ENCODE data around the gene SCN4A. TPM values are rescaled to one million over a fixed set of nuclear protein-coding genes. Genes with fewer than 3 reads are reported as not detected.

The SCN4A gene
- total and polyA plus RNA-seq, 4 experiments from 2014 or later: 0.17 to 0.30 TPM; not detected in 2

DNA sequence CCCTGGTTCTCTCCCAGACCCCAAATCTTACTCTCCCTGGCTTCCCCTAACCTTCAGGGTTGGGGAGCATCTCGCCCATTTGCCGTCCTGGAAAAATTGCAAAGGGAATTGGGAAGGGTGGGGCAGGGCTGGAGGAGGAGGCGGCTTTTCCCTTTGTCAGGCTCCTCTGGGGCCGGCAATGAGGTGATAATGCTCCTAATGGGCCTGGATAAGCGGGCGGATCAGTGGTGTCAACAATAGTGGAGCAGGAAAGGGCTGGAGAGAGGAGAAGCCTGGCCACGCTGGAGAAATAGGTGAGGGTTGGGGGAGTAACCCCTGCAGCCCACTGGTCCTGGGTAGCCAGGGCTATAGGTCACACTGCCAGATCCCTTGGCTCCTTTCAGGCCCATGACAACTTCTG, 12.3 kb downstream of the SCN4A start:
- no peaks in the 10 kb centered on the region for H3K36me3 Mint-ChIP-seq
- POLR2A ChIA-PET (ENCODE audit: partially characterized antibody): no interaction called here
- Histone ChIP-seq H3K36me3 (ENCODE audit: insufficient read depth, low read length) (no peaks in the 10 kb centered on the region), H3K27me3 (ENCODE audit: insufficient read depth, low read length) (no peaks in the 10 kb centered on the region), H3K27ac (ENCODE audit: low read depth, low read length) (no peak overlapping the region), H3K9me3 (ENCODE audit: control insufficient read depth in 1 of 2, low read length in 2 of 2) (no peaks in the 10 kb centered on the region), H3K4me1 (ENCODE audit: insufficient read depth, low read length) (peaks cover 5% of the 10 kb centered on the region), H3K4me3 (ENCODE audit: low read length in 2 of 2) (no peak overlapping the region)
- CTCF ChIA-PET (ENCODE audit: partially characterized antibody): interaction anchor here (2.1 kb wide), 1 partner anchor 14 kb away, joined by 10 read pairs; no protein-coding TSS in a partner anchor
- DNase-seq: no peak
- peaks cover 2 to 27% (median 4%) of the 10 kb centered on the region in 4 donors for H3K4me1 Mint-ChIP-seq
- no peaks in the 10 kb centered on the region for H3K27me3 Mint-ChIP-seq
- H3K9me3 Mint-ChIP-seq: no peaks in the 10 kb centered on the region
- intact Hi-C loops (cut with micrococcal nuclease): no loop called here
- peak overlapping the region in 1 of 8 donors; percentile 44 for H3K4me3 Mint-ChIP-seq
- no peak overlapping the region for H3K27ac Mint-ChIP-seq

- Histone ChIP-seq H3K9me3 (ENCODE audit: control insufficient read depth in 1 of 2, low read length in 2 of 2) (no peaks in the 10 kb centered on the region), H3K27me3 (ENCODE audit: insufficient read depth, low read length) (no peaks in the 10 kb centered on the region), H3K4me1 (ENCODE audit: insufficient read depth, low read length) (peaks cover 8% of the 10 kb centered on the region), H3K27ac (ENCODE audit: low read depth, low read length) (no peak overlapping the region), H3K36me3 (ENCODE audit: insufficient read depth, low read length) (no peaks in the 10 kb centered on the region), H3K4me3 (ENCODE audit: low read length in 2 of 2) (no peak overlapping the region)
- H3K9me3 Mint-ChIP-seq: no peaks in the 10 kb centered on the region
- H3K4me1 Mint-ChIP-seq: peaks cover 3 to 31% (median 4%) of the 10 kb centered on the region in 4 donors
- peak overlapping the region in 1 of 7 donors; percentile 24 for H3K27ac Mint-ChIP-seq
- ChIA-PET POLR2A (ENCODE audit: partially characterized antibody) (no interaction called here), CTCF (ENCODE audit: partially characterized antibody) (no interaction called here)
- H3K36me3 Mint-ChIP-seq: no peaks in the 10 kb centered on the region
- intact Hi-C loops (cut with micrococcal nuclease): no loop called here
- H3K27me3 Mint-ChIP-seq: no peaks in the 10 kb centered on the region
- DNase-seq: no peak
- no peak overlapping the region for H3K4me3 Mint-ChIP-seq
Measured at GRCh38 chr17:63960006-63960405, 12.7 kb downstream of the SCN4A start.

DNA sequence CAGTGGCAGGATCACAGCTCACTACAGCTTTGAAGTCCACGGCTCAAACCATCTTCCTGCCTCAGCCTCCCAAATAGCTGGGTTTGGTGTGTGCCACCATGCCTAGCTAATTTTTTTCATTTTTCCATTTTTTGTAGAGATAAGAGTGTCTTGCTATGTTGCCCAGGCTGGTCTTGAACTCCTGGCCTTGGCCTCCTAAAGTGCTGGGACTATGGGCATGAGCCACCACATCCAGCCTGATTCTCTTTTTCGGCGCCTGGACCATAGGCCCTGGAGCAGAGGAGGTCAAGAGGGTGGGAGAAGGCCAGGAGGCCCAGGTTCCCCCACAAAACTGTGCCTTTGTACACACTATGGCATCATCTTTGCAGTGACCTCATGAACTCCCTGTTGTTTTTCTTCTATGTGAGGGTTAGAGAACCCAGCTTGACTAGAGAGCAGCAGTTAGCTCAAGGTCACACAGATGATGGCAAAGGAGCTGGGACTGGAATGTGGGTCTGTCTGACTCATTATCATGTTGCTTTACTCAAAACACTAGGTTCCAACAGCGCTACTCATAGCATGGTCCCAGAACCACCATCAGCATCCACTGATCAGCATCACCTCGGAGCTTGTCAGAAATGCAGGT, 16.3 kb downstream of the SCN4A start:
- Histone ChIP-seq H3K27ac (ENCODE audit: low read depth, low read length) (no peak overlapping the region), H3K4me1 (ENCODE audit: insufficient read depth, low read length) (peaks cover 26% of the 10 kb centered on the region), H3K36me3 (ENCODE audit: insufficient read depth, low read length) (no peaks in the 10 kb centered on the region), H3K9me3 (ENCODE audit: control insufficient read depth in 1 of 2, low read length in 2 of 2) (no peaks in the 10 kb centered on the region), H3K27me3 (ENCODE audit: insufficient read depth, low read length) (no peaks in the 10 kb centered on the region), H3K4me3 (ENCODE audit: low read length in 2 of 2) (no peak overlapping the region)
- Mint-ChIP-seq H3K4me3 (no peak overlapping the region), H3K4me1 (peaks cover 7 to 35% (median 17%) of the 10 kb centered on the region in 4 donors), H3K27me3 (no peaks in the 10 kb centered on the region), H3K27ac (peak overlapping the region in 2 of 7 donors; percentile 42 to 58), H3K9me3 (peaks cover 0 to 2% (median 0%) of the 10 kb centered on the region in 8 donors), H3K36me3 (no peaks in the 10 kb centered on the region)
- no peak for DNase-seq
- CTCF ChIA-PET (ENCODE audit: partially characterized antibody): interaction anchor here (1.7 to 3.6 kb wide), 4 partner anchors 10 to 37 kb away, joined by 5 to 20 read pairs (median 8); no protein-coding TSS in a partner anchor
- POLR2A ChIA-PET (ENCODE audit: partially characterized antibody): interaction anchor here (2.1 kb wide), 1 partner anchor 10 kb away, joined by 6 read pairs; no protein-coding TSS in a partner anchor
- intact Hi-C loops (cut with micrococcal nuclease): no loop called here

DNA sequence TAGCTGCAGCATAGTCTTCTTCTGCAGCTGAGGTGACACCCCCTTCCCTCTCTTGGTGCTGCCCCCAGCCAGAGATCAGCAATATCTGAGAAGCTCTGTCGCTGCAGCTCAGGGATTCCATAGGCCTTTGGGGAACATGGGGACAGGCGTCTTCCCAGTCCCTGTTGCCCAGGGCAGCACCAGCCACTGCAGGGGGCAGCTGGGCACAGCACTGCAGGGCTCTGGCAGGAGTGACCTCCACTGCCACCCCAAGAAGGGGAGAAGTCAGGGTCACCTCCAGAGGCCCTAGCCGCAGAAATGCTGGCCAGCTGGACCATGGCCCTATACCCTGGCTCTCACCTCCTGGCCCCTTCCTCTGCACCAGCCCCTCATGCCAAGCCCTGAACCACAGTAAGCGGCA, 16.9 kb downstream of the SCN4A start:
- no peaks in the 10 kb centered on the region for H3K36me3 Mint-ChIP-seq
- H3K27me3 Mint-ChIP-seq: no peaks in the 10 kb centered on the region
- no peak overlapping the region for H3K4me3 ChIP-seq (ENCODE audit: low read length in 2 of 2)
- no peak overlapping the region for H3K27ac ChIP-seq (ENCODE audit: low read depth, low read length)
- H3K27ac Mint-ChIP-seq: peak overlapping the region in 2 of 7 donors; percentile 62 to 87
- H3K9me3 ChIP-seq (ENCODE audit: control insufficient read depth in 1 of 2, low read length in 2 of 2): no peaks in the 10 kb centered on the region
- POLR2A ChIA-PET (ENCODE audit: partially characterized antibody): interaction anchor here (1.0 to 2.1 kb wide), 2 partner anchors 9 to 175 kb away, joined by 4 to 6 read pairs; no protein-coding TSS in a partner anchor
- no peak overlapping the region for H3K4me3 Mint-ChIP-seq
- H3K9me3 Mint-ChIP-seq: peaks cover 0 to 2% (median 0%) of the 10 kb centered on the region in 8 donors
- no peak for DNase-seq
- CTCF ChIA-PET (ENCODE audit: partially characterized antibody): interaction anchor here (3.6 kb wide), 1 partner anchor 9 kb away, joined by 20 read pairs; no protein-coding TSS in a partner anchor
- no peaks in the 10 kb centered on the region for H3K27me3 ChIP-seq (ENCODE audit: insufficient read depth, low read length)
- H3K36me3 ChIP-seq (ENCODE audit: insufficient read depth, low read length): no peaks in the 10 kb centered on the region
- H3K4me1 Mint-ChIP-seq: peaks cover 7 to 36% (median 17%) of the 10 kb centered on the region in 4 donors
- intact Hi-C loops (cut with micrococcal nuclease): no loop called here
- H3K4me1 ChIP-seq (ENCODE audit: insufficient read depth, low read length): peaks cover 20% of the 10 kb centered on the region

DNA sequence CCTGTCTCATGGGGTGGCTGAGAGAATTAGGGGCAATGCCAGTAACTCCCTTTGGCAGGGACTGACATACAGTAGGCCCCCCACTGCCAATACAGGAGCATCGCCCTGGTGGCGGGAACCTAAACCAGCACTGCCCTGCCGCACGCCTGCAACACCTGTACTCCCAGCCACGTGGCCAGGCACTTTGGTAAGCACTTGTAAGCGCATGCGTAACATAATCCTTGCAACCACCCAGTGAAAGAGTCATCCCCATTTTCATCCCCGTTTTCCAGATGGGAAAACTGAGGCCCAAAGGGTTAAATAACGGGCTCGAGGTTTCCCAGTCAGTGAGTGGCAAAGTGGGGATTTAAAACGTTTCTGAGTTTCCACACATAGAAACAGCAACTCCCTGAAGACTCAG, 17.5 kb downstream of the SCN4A start:
- Histone ChIP-seq H3K4me1 (ENCODE audit: insufficient read depth, low read length) (peaks cover 20% of the 10 kb centered on the region), H3K27ac (ENCODE audit: low read depth, low read length) (no peak overlapping the region), H3K4me3 (ENCODE audit: low read length in 2 of 2) (no peak overlapping the region), H3K36me3 (ENCODE audit: insufficient read depth, low read length) (no peaks in the 10 kb centered on the region), H3K27me3 (ENCODE audit: insufficient read depth, low read length) (no peaks in the 10 kb centered on the region), H3K9me3 (ENCODE audit: control insufficient read depth in 1 of 2, low read length in 2 of 2) (no peaks in the 10 kb centered on the region)
- H3K9me3 Mint-ChIP-seq: peaks cover 0 to 2% (median 0%) of the 10 kb centered on the region in 8 donors
- intact Hi-C loops (cut with micrococcal nuclease): no loop called here
- ChIA-PET POLR2A (ENCODE audit: partially characterized antibody) (interaction anchor here (0.8 to 1.0 kb wide), 3 partner anchors 9 to 175 kb away, joined by 3 to 4 read pairs (median 3); no protein-coding TSS in a partner anchor), CTCF (ENCODE audit: partially characterized antibody) (interaction anchor here (1.0 to 1.5 kb wide), 4 partner anchors 9 to 74 kb away, joined by 3 to 8 read pairs (median 4); partner anchors contain the start of gene CSHL1)
- H3K4me3 Mint-ChIP-seq: no peak overlapping the region
- peaks cover 7 to 37% (median 17%) of the 10 kb centered on the region in 4 donors for H3K4me1 Mint-ChIP-seq
- no peaks in the 10 kb centered on the region for H3K27me3 Mint-ChIP-seq
- no peaks in the 10 kb centered on the region for H3K36me3 Mint-ChIP-seq
- DNase-seq: no peak
- peak overlapping the region in 4 of 7 donors; percentile 17 to 80 (median 56) for H3K27ac Mint-ChIP-seq

- peak; percentile 27 to 56 (median 32) for DNase-seq
- POLR2A ChIA-PET (ENCODE audit: partially characterized antibody): interaction anchor here (0.8 to 1.0 kb wide), 4 partner anchors 10 to 71 kb away, joined by 3 to 5 read pairs (median 4); partner anchors contain the start of gene ICAM2
- Histone ChIP-seq H3K27ac (ENCODE audit: low read depth, low read length) (no peak overlapping the region), H3K9me3 (ENCODE audit: control insufficient read depth in 1 of 2, low read length in 2 of 2) (no peaks in the 10 kb centered on the region), H3K36me3 (ENCODE audit: insufficient read depth, low read length) (no peaks in the 10 kb centered on the region), H3K4me3 (ENCODE audit: low read length in 2 of 2) (no peak overlapping the region), H3K4me1 (ENCODE audit: insufficient read depth, low read length) (peaks cover 20% of the 10 kb centered on the region), H3K27me3 (ENCODE audit: insufficient read depth, low read length) (no peaks in the 10 kb centered on the region)
- Mint-ChIP-seq H3K9me3 (peaks cover 0 to 2% (median 0%) of the 10 kb centered on the region in 8 donors), H3K27ac (peak overlapping the region; percentile 30 to 88 (median 80)), H3K4me3 (peak overlapping the region in 4 of 8 donors; percentile 26 to 67 (median 48)), H3K27me3 (no peaks in the 10 kb centered on the region), H3K36me3 (no peaks in the 10 kb centered on the region), H3K4me1 (peaks cover 7 to 37% (median 17%) of the 10 kb centered on the region in 4 donors)
- CTCF ChIA-PET (ENCODE audit: partially characterized antibody): interaction anchor here (0.7 to 1.6 kb wide), 8 partner anchors 8 to 74 kb away, joined by 3 to 8 read pairs (median 4); partner anchors contain the start of genes CD79B, CSHL1, GH1 and ICAM2
- intact Hi-C loops (cut with micrococcal nuclease): no loop called here
Measured at GRCh38 chr17:63954402-63955063, 18.2 kb downstream of the SCN4A start.

All from CD4-positive, alpha-beta memory T cell (primary cell).